B cell (primary cell): ENCODE results near the gene MED27.

ENCODE experiments used
- CTCF ChIP-seq: fragments of 200-600 bp; IDR thresholded peaks from one replicate; pipeline ENCODE4 v1.8.0; 2022; ENCODE audit warnings: antibody characterized with exemption, mild to moderate bottlenecking
- EZH2 ChIP-seq: IDR thresholded peaks from 2 replicates; pipeline ENCODE4 v1.6.1; 2012; ENCODE audit warnings: borderline replicate concordance, low read depth, mild to moderate bottlenecking, moderate library complexity, low read length; ENCODE audit not compliant: insufficient read depth, poor library complexity, severe bottlenecking

GRCh38 chr9:132031467-132032237 lies 48.0 kb downstream of the MED27 start:
- no peak for TF ChIP-seq CTCF
- TF ChIP-seq EZH2, result no peak
